DND-41 (cell line): ENCODE data around the gene BSND.

Experiments used
- ATAC-seq: fragments of 200-7000 bp; cut with Tn5 transposase; 3 replicates; pipeline ENCODE4 v1.9.1; 2021; ENCODE audit warnings: low read depth; ENCODE audit not compliant: insufficient read depth
- DNase-seq: peaks from one replicate; pipeline ENCODE4 v3.0.0-alpha.2; 2020
- H2AFZ ChIP-seq: 2 replicates; pipeline ENCODE4 v1.6.0; 2012; ENCODE audit warnings: low read depth, low read length
- H3K27ac ChIP-seq: 2 replicates; pipeline ENCODE4 v1.5.1; 2012; ENCODE audit warnings: low read length, inconsistent platforms
- H3K27me3 ChIP-seq: fragments of 200-600 bp; sonication (generic); 2 replicates; pipeline ENCODE4 v1.6.0; 2012; ENCODE audit warnings: low read length, mild to moderate bottlenecking, inconsistent platforms; ENCODE audit not compliant: insufficient read depth, poor library complexity
- H3K36me3 ChIP-seq: 2 replicates; pipeline ENCODE4 v1.5.1; 2012; ENCODE audit warnings: low read length, inconsistent platforms; ENCODE audit not compliant: insufficient read depth
- H3K4me1 ChIP-seq: 2 replicates; pipeline ENCODE4 v1.5.1; 2012; ENCODE audit warnings: mild to moderate bottlenecking, low read length; ENCODE audit not compliant: insufficient read depth
- H3K4me2 ChIP-seq: 2 replicates; pipeline ENCODE4 v1.6.0; 2012; ENCODE audit warnings: mild to moderate bottlenecking, moderate library complexity, low read length, inconsistent platforms; ENCODE audit not compliant: insufficient read depth
- H3K4me3 ChIP-seq, 2 experiments: fragments of 200-600 bp in 1 of 2; shearing (Covaris generic) in 1 of 2; 2 replicates each; pipeline ENCODE4 v1.5.1; 2012 to 2016; ENCODE audit warnings: inconsistent platforms in 2 of 2, low read length in 2 of 2, mild to moderate bottlenecking in 2 of 2, low read depth in 1 of 2, moderate library complexity in 1 of 2
- H3K79me2 ChIP-seq: 2 replicates; pipeline ENCODE4 v1.6.0; 2012; ENCODE audit warnings: low read length, inconsistent platforms; ENCODE audit not compliant: insufficient read depth
- H3K9ac ChIP-seq: 2 replicates; pipeline ENCODE4 v1.6.0; 2012; ENCODE audit warnings: low read depth, mild to moderate bottlenecking, inconsistent platforms, low read length, moderate library complexity
- H3K9me3 ChIP-seq: 2 replicates; pipeline ENCODE4 v1.5.1; 2012; ENCODE audit warnings: low read length, moderate library complexity, mild to moderate bottlenecking, inconsistent platforms; ENCODE audit not compliant: insufficient read depth, severe bottlenecking
- H4K20me1 ChIP-seq: 2 replicates; pipeline ENCODE4 v1.6.0; 2012; ENCODE audit warnings: low read length; ENCODE audit not compliant: insufficient read depth
- EZH2 ChIP-seq: IDR thresholded peaks from 3 replicates; pipeline ENCODE4 v1.6.1; 2012; ENCODE audit warnings: borderline replicate concordance, low read depth, mild to moderate bottlenecking, moderate library complexity, low read length, inconsistent platforms; ENCODE audit not compliant: severe bottlenecking
- TF ChIP-seq, protein P1 (sequence below): IDR thresholded peaks from 2 replicates; pipeline ENCODE4 v1.5.1; 2012; ENCODE audit warnings: borderline replicate concordance, low read length, moderate library complexity, mild to moderate bottlenecking; ENCODE audit not compliant: poor library complexity, severe bottlenecking; ENCODE audit errors: extremely low read depth

BSND gene

DNA sequence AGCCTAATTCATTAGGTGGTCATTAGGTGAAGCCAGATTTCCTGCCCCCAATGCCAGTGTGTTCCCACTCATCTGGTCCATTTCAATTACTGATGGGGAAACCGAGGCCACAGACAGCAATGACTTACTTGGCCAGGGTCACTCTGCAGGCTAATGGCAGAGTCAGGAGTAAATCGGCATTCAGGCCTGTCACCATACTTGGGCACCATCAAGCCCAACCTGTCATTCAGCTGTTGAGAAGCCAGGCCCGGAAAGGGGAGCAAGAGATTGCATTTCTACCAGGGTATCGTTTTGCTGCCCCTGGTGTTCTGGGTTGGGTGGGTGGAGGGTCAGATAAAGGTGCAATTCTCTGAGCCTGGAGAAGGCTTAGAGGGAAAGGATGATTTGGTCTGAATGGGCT is 26.3 kb upstream of the BSND start:
- Histone ChIP-seq H3K9me3 (no peaks in the 10 kb centered on the region), H3K4me3 (no peak overlapping the region), H3K36me3 (no peaks in the 10 kb centered on the region), H3K4me1 (no peaks in the 10 kb centered on the region), H4K20me1 (no peaks in the 10 kb centered on the region), H3K4me2 (no peak overlapping the region), H3K9ac (no peak overlapping the region), H2AFZ (no peak overlapping the region), H3K27me3 (peaks cover 13% of the 10 kb centered on the region), H3K79me2 (no peaks in the 10 kb centered on the region), H3K27ac (no peak overlapping the region)
- no peak for TF ChIP-seq EZH2
- TF ChIP-seq, protein P1, sequence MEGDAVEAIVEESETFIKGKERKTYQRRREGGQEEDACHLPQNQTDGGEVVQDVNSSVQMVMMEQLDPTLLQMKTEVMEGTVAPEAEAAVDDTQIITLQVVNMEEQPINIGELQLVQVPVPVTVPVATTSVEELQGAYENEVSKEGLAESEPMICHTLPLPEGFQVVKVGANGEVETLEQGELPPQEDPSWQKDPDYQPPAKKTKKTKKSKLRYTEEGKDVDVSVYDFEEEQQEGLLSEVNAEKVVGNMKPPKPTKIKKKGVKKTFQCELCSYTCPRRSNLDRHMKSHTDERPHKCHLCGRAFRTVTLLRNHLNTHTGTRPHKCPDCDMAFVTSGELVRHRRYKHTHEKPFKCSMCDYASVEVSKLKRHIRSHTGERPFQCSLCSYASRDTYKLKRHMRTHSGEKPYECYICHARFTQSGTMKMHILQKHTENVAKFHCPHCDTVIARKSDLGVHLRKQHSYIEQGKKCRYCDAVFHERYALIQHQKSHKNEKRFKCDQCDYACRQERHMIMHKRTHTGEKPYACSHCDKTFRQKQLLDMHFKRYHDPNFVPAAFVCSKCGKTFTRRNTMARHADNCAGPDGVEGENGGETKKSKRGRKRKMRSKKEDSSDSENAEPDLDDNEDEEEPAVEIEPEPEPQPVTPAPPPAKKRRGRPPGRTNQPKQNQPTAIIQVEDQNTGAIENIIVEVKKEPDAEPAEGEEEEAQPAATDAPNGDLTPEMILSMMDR, result no peak
- DNase-seq (no peak), ATAC-seq (no peak)

DNA sequence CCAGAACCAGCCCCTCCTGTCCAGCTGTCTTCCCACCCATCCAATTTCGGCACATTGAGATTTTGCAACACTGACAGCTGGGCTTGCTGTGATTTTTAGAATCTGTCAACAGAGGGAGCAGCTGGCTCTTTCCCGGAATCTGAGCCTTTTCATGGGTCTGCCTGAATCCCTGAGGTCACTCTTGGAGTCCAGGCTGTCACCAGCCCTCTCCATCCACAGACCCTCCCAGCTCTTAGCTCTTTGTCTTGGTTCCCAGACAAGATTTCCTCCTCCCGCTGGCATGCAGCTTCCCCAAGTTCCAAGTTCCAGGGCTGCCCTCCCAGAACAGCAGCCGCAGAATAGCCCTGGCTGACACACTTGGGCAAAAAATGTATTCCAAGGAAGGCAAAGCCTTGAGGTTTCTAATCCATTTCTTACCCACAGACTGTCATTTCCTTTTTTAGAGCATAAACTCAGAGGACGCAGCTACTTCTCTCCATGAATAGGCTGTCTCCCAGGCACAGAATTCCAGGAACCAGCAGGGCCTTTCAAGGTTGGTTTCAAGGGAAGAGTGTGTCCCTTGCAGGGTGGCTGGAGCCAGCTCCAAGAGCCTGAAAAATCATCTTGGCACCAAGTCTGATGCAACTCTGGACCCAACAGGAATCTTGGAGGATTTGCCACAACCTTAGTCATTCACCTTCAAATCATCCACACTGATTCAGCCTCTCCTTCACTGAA is 25.4 kb upstream of the BSND start:
- H4K20me1 ChIP-seq, result no peaks in the 10 kb centered on the region
- no peak for TF ChIP-seq EZH2
- TF ChIP-seq, protein P1, result no peak
- H3K9ac ChIP-seq, result no peak overlapping the region
- ATAC-seq (no peak), DNase-seq (no peak)
- no peak overlapping the region for H3K4me3 ChIP-seq
- H3K9me3 ChIP-seq, result no peaks in the 10 kb centered on the region
- H2AFZ ChIP-seq, result no peak overlapping the region
- H3K4me1 ChIP-seq, result no peaks in the 10 kb centered on the region
- no peaks in the 10 kb centered on the region for H3K79me2 ChIP-seq
- H3K36me3 ChIP-seq, result no peaks in the 10 kb centered on the region
- H3K27ac ChIP-seq, result no peak overlapping the region
- peaks cover 18% of the 10 kb centered on the region for H3K27me3 ChIP-seq
- no peak overlapping the region for H3K4me2 ChIP-seq

DNA sequence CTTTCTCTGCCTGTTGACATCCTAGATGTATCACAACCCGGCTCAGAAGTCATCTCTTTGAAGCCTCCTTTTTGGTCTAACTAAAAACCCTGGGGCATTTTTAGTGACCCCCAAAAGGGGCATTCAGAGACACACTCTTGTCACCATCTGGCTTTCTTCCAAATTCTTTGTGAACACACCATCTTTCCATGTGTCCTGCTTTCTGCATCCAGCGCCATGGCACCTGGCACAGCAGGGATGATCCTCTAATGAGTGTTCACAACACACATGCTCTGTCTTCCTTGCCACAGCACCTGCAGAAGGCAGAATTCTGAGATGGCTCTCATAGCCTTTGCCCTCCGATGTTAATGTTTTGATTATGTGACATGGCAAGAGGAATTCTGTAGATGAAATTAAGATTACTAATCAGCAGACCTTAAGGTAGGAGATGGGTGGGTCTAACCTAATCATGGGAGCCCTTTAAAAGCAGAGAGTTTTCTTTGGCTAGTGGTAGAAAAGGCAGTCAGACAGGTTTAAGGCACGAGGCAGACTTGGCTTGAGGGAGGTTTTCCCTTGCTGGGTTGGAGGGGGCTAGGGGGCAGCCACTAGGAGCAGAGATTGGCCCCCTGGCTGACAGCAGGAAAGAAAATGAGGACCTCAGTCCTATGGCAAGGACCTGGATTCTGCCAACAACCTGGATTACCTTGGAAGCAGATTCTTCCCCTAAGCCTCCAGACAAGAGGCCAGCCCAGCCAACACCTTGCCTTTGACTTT is 23.2 kb upstream of the BSND start:
- DNase-seq, result no peak
- no peak overlapping the region for H3K27ac ChIP-seq

More for the DNA sequence above, 23.2 kb upstream of the BSND start:
- no peaks in the 10 kb centered on the region for H3K9me3 ChIP-seq
- no peak overlapping the region for H3K9ac ChIP-seq
- no peak for ATAC-seq
- no peak overlapping the region for H3K4me2 ChIP-seq
- H4K20me1 ChIP-seq, result no peaks in the 10 kb centered on the region
- no peaks in the 10 kb centered on the region for H3K36me3 ChIP-seq
- TF ChIP-seq EZH2, result no peak
- TF ChIP-seq, protein P1, result no peak
- H2AFZ ChIP-seq, result no peak overlapping the region
- no peak overlapping the region for H3K4me3 ChIP-seq
- no peaks in the 10 kb centered on the region for H3K79me2 ChIP-seq
- peaks cover 18% of the 10 kb centered on the region for H3K27me3 ChIP-seq
- no peaks in the 10 kb centered on the region for H3K4me1 ChIP-seq
